A549 (cell line): ENCODE measurements around the gene UBE3B. TPM values are rescaled to one million over a fixed set of nuclear protein-coding genes. Genes with fewer than 3 reads are reported as not detected.

Source experiments
- ATAC-seq, 2 experiments: fragments of 200-7000 bp in 1 of 2; fragments of >200 bp in 1 of 2; cut with Nextera tagmentation in 1 of 2; cut with Tn5 transposase in 1 of 2; 3 replicates each; pipeline versions ENCODE4 v1.8.0 to v1.9.1; 2018 to 2020; ENCODE audit warnings: mild to moderate bottlenecking in 1 of 2, moderate library complexity in 1 of 2
- CTCF ChIA-PET: fragments of 300-600 bp; sonication (Branson Sonifier 250); formaldehyde crosslinking; extraction: SDS; loops from one replicate; lab custom pipeline; 2021; ENCODE audit warnings: antibody characterized with exemption, inconsistent platforms; lab: Yijun Ruan, JAX
- POLR2A ChIA-PET: fragments of 350-600 bp; formaldehyde crosslinking; extraction: SDS; loops from one replicate; lab custom pipeline; 2021; ENCODE audit warnings: antibody characterized with exemption, inconsistent platforms; lab: Yijun Ruan, JAX
- DNase-seq, 2 experiments: peaks; one replicate each; pipeline versions ENCODE4 v3.0.0 to v3.0.0-alpha.2; 2011 to 2016; ENCODE audit warnings: low read depth in 1 of 2, low spot score in 1 of 2
- FAIRE-seq: peaks from 2 replicates; lab custom pipeline; 2011; peaks lifted over from hg19 to GRCh38; lab: Jason Lieb, UNC
- H3K27ac ChIP-seq, 2 experiments: fragments of >200 bp; sonication (Bioruptor Twin); formaldehyde crosslinking; 3 replicates each; pipeline ENCODE4 v1.5.1; 2016 to 2017
- H3K4me1 ChIP-seq: fragments of >200 bp; sonication (Bioruptor Twin); formaldehyde crosslinking; 3 replicates; pipeline ENCODE4 v1.6.1; 2016
- H3K4me2 ChIP-seq: fragments of >200 bp; sonication (Bioruptor Twin); formaldehyde crosslinking; 3 replicates; pipeline ENCODE4 v1.6.1; 2016
- H3K4me3 ChIP-seq: fragments of >200 bp; sonication (Bioruptor Twin); formaldehyde crosslinking; 3 replicates; pipeline ENCODE4 v1.5.1; 2016
- H3K9me3 ChIP-seq: fragments of >200 bp; sonication (Bioruptor Twin); formaldehyde crosslinking; 3 replicates; pipeline ENCODE4 v1.6.1; 2016
- ATOH8 ChIP-seq: fragments of 250-450 bp; sonication (Bioruptor Pico); IDR thresholded peaks from 2 replicates; pipeline ENCODE4 v1.5.0; 2020; ENCODE audit warnings: low read depth, mild to moderate bottlenecking, moderate library complexity
- BHLHE40 ChIP-seq: IDR thresholded peaks from 2 replicates; pipeline ENCODE4 v1.6.1; 2012; ENCODE audit warnings: low read depth, low read length, inconsistent platforms
- FOSL2 ChIP-seq, 2 experiments: fragments of 450-650 bp in 1 of 2; fragments of >200 bp in 1 of 2; sonication (Bioruptor Twin) in 1 of 2; formaldehyde crosslinking; IDR thresholded peaks; 2 replicates each; pipeline versions ENCODE4 v1.5.0 to v1.6.1; 2016 to 2020; ENCODE audit warnings: mild to moderate bottlenecking in 1 of 2, moderate library complexity in 1 of 2
- HDAC2 ChIP-seq: fragments of 200-600 bp; sonication (generic); IDR thresholded peaks from 2 replicates; pipeline ENCODE4 v1.6.1; 2016
- HOXA7 ChIP-seq: fragments of 250-450 bp; sonication (Bioruptor Pico); IDR thresholded peaks from 2 replicates; pipeline ENCODE4 v1.5.0; 2020; ENCODE audit warnings: mild to moderate bottlenecking, moderate library complexity
- HOXB5 ChIP-seq: fragments of 250-450 bp; sonication (Bioruptor Pico); IDR thresholded peaks from 2 replicates; pipeline ENCODE4 v1.5.0; 2020; ENCODE audit warnings: mild to moderate bottlenecking, moderate library complexity
- JUN ChIP-seq, 2 experiments: fragments of >200 bp; sonication (Bioruptor Twin); formaldehyde crosslinking; IDR thresholded peaks; 2 replicates in 1 of 2; 3 replicates in 1 of 2; pipeline ENCODE4 v1.6.1; 2016 to 2017
- MAFK ChIP-seq: fragments of 450-650 bp; IDR thresholded peaks from 2 replicates; pipeline ENCODE4 v1.6.1; 2014; ENCODE audit not compliant: partially characterized antibody
- MAX ChIP-seq: IDR thresholded peaks from 2 replicates; pipeline ENCODE4 v1.6.1; 2012
- PBX3 ChIP-seq: IDR thresholded peaks from 2 replicates; pipeline ENCODE4 v1.6.1; 2012
- POLR2A ChIP-seq: IDR thresholded peaks from 2 replicates; pipeline ENCODE4 v1.6.1; 2012; ENCODE audit warnings: mild to moderate bottlenecking, low read length
- RARB ChIP-seq: fragments of 250-450 bp; sonication (Bioruptor Pico); IDR thresholded peaks from 2 replicates; pipeline ENCODE4 v1.8.0; 2021; ENCODE audit warnings: mild to moderate bottlenecking, moderate library complexity
- REST ChIP-seq: fragments of 200-600 bp; sonication (generic); IDR thresholded peaks from 2 replicates; pipeline ENCODE4 v1.6.1; 2016; ENCODE audit warnings: antibody characterized with exemption, mild to moderate bottlenecking, moderate library complexity
- RFX5 ChIP-seq: fragments of 450-650 bp; IDR thresholded peaks from 2 replicates; pipeline ENCODE4 v1.7.1; 2014; ENCODE audit warnings: antibody characterized with exemption, mild to moderate bottlenecking, moderate library complexity
- RNF2 ChIP-seq: fragments of 200-600 bp; sonication (generic); IDR thresholded peaks from 2 replicates; pipeline ENCODE4 v1.6.1; 2016; ENCODE audit warnings: low read depth, mild to moderate bottlenecking, antibody characterized with exemption, moderate library complexity, borderline replicate concordance
- TP53 ChIP-seq: fragments of 250-450 bp; sonication (Bioruptor Pico); IDR thresholded peaks from 2 replicates; pipeline ENCODE4 v1.5.0; 2021; ENCODE audit warnings: mild to moderate bottlenecking, moderate library complexity
- ZFP36 ChIP-seq: fragments of 450-650 bp; IDR thresholded peaks from 2 replicates; pipeline ENCODE4 v1.6.1; 2014; ENCODE audit warnings: borderline replicate concordance; ENCODE audit not compliant: partially characterized antibody
- ZSCAN20 ChIP-seq: fragments of 250-450 bp; sonication (Bioruptor Pico); IDR thresholded peaks from 2 replicates; pipeline ENCODE4 v1.8.0; 2022; ENCODE audit warnings: mild to moderate bottlenecking, moderate library complexity
- WGBS: methylation state at CpG from one replicate; pipeline ENCODE4 v1.1.6; 2017; ENCODE audit errors: missing lambda C conversion rate; 5-methylcytosine and 5-hydroxymethylcytosine counted together
- polyA plus RNA-seq, 4 experiments: library from polyadenylated mRNA; depleted of rRNA in 3 of 4; stranded (reverse); fragments of >200 nt; fragmentation: RNase III in 1 of 4; extraction: RNeasy Plus Mini Kit Qiagen cat#74134 plus additional on column Dnase treatment in 1 of 4; gene quantifications; 2 replicates in 3 of 4; 3 replicates in 1 of 4; pipeline ENCODE4 v1.2.3, GENCODE V29; 2011 to 2017

Gene UBE3B
- polyA plus RNA-seq, 2 of the 4 experiments (the other 2 are of a cell fraction), result 14.0 to 38.0 TPM

GRCh38 chr12:109489016-109489954 is 11.9 kb downstream of the UBE3B start:
- no peaks in the 10 kb centered on the region for H3K9me3 ChIP-seq
- H3K4me3 ChIP-seq, result no peak overlapping the region
- TF ChIP-seq JUN (IDR thresholded peaks at IDR 0.05) (no peak), RNF2 (no peak), ZSCAN20 (no peak), MAX (no peak), ATOH8 (no peak), RARB (CRISPR knock-in tag) (no peak)
- H3K4me1 ChIP-seq, result no peaks in the 10 kb centered on the region
- DNase-seq, result no peak
- ChIA-PET POLR2A (no interaction called here), CTCF (interaction anchor here (1.5 kb wide), 1 partner anchor 12 kb away, joined by 3 read pairs; no protein-coding TSS in a partner anchor)
- 91% methylated on average over 14 of the region's 14 CpGs for WGBS
- H3K27ac ChIP-seq, result no peak overlapping the region
- no peak for ATAC-seq
- no peak for FAIRE-seq
- H3K4me2 ChIP-seq, result no peak overlapping the region

- H3K9me3 ChIP-seq, result no peaks in the 10 kb centered on the region
- FAIRE-seq, result no peak
- TF ChIP-seq PBX3 (no peak), RFX5 (no peak)
- DNase-seq, result no peak
- 77% methylated on average over 1 of the region's 1 CpG for WGBS
- H3K4me3 ChIP-seq, result no peak overlapping the region
- ATAC-seq, result no peak
- CTCF ChIA-PET, result interaction anchor here (1.4 to 1.5 kb wide), 2 partner anchors 11 to 62 kb away, joined by 3 to 5 read pairs; no protein-coding TSS in a partner anchor
- POLR2A ChIA-PET, result no interaction called here
- no peak overlapping the region for H3K27ac ChIP-seq
- no peak overlapping the region for H3K4me2 ChIP-seq
- no peaks in the 10 kb centered on the region for H3K4me1 ChIP-seq
Observed at GRCh38 chr12:109489955-109490565, 12.6 kb downstream of the UBE3B start.

- WGBS, result 88% methylated on average over 4 of the region's 4 CpGs
- CTCF ChIA-PET, result interaction anchor here (1.5 kb wide), 1 partner anchor 59 kb away, joined by 3 read pairs; no protein-coding TSS in a partner anchor
- Histone ChIP-seq H3K9me3 (no peaks in the 10 kb centered on the region), H3K4me2 (no peak overlapping the region), H3K4me3 (no peak overlapping the region)
- POLR2A ChIA-PET, result no interaction called here
- FAIRE-seq (no peak), DNase-seq (no peak), ATAC-seq (no peak)
- TF ChIP-seq HOXA7 (CRISPR knock-in tag) (no peak), RFX5 (no peak), FOSL2 (IDR thresholded peaks at IDR 0.05) (no peak), FOSL2 (CRISPR knock-in tag; IDR thresholded peaks at IDR 0.05) (no peak), MAFK (no peak), BHLHE40 (no peak), HOXB5 (CRISPR knock-in tag) (no peak), HDAC2 (no peak), RARB (CRISPR knock-in tag) (no peak), TP53 (CRISPR knock-in tag) (no peak), REST (no peak), ZFP36 (no peak), POLR2A (no peak)
- TF ChIP-seq, all 56 proteins: peak for 0
- Histone ChIP-seq H3K27ac (no peak overlapping the region), H3K4me1 (no peaks in the 10 kb centered on the region)
Observed at GRCh38 chr12:109491671-109492070, 14.2 kb downstream of the UBE3B start.
